GM12872 (cell line): ENCODE measurements around the gene RIGI.

ENCODE experiments used
- TF ChIP-seq, protein P1 (sequence below): IDR thresholded peaks from 3 replicates; pipeline ENCODE4 v1.5.1; 2011; ENCODE audit warnings: low read depth, mild to moderate bottlenecking, low read length, moderate library complexity; ENCODE audit not compliant: insufficient read depth

RIGI gene

GRCh38 chr9:32550150-32550561 lies 24.2 kb upstream of the RIGI start:
- TF ChIP-seq, protein P1, sequence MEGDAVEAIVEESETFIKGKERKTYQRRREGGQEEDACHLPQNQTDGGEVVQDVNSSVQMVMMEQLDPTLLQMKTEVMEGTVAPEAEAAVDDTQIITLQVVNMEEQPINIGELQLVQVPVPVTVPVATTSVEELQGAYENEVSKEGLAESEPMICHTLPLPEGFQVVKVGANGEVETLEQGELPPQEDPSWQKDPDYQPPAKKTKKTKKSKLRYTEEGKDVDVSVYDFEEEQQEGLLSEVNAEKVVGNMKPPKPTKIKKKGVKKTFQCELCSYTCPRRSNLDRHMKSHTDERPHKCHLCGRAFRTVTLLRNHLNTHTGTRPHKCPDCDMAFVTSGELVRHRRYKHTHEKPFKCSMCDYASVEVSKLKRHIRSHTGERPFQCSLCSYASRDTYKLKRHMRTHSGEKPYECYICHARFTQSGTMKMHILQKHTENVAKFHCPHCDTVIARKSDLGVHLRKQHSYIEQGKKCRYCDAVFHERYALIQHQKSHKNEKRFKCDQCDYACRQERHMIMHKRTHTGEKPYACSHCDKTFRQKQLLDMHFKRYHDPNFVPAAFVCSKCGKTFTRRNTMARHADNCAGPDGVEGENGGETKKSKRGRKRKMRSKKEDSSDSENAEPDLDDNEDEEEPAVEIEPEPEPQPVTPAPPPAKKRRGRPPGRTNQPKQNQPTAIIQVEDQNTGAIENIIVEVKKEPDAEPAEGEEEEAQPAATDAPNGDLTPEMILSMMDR = 0 out of 3 replicates have a peak, but pooled peaks have one; percentile 8

DNA sequence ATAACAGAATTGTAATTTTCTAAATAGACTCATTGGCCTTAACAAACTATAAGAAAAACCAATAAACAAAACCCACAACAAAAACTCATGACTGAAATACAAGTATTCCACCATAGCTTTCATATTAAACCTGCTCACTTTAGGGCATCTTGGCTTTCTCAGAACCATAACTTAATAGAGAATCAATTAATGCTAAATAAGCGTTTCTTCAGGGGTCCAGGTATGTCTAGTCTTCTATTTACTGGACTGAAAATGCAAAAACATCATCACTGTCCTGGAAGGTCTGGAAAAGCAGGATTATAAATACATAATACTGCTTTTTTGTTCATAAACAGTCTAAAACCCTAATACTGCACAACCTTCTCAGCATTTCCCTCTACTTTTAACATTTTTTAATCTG lies 19.9 kb upstream of the RIGI start:
- TF ChIP-seq, protein P1 = no peak

GRCh38 chr9:32543047-32543446 lies 17.1 kb upstream of the RIGI start:
- TF ChIP-seq, protein P1 = no peak

GRCh38 chr9:32533816-32534215 lies 7.8 kb upstream of the RIGI start:
- TF ChIP-seq, protein P1 = no peak

DNA sequence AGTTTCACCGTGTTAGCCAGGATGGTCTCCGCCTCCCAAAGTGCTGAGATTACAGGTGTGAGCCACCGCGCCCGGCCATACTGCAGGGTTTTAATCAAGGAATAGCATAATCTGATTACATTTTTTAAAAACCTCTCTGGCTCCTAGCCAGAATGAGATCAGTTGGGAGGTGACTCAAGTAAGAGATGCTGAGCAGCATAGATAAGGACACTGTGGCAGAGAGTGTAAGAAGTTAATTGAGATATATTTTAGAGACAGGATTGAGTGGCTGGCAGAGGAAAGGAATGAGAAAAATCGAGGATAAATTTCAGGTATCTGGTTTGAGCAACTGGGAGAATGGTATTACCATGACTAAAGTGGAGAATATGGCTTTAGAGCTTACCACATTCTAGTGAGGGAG lies 7.3 kb upstream of the RIGI start:
- TF ChIP-seq, protein P1 = no peak

DNA sequence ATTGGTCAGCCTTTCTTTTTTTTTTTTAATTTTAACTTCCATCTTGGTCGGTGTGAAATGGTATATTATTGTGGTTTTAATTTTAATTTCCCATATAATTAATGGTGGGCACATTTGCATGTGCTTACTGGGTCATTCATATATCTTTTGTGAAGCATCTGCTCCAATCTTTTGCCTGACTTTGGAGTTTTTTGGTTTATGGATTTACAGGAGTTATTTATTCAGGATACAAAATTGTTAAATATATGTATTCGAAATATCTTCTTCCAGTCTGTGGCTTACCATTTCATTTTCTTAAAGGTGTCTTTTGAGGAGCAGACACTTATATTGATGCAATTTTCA lies 682 bp upstream of the RIGI start:
- TF ChIP-seq, protein P1 = no peak

GRCh38 chr9:32525709-32526030 lies 326 bp downstream of the RIGI start:
- TF ChIP-seq, protein P1 = no peak
